ENCODE measurements around the gene PRSS22.

The PRSS22 gene

GRCh38 chr16:2827831-2828520 lies 30.0 kb downstream of the PRSS22 start:
- FAIRE-seq = no peak

GRCh38 chr16:2827374-2827791 lies 30.6 kb downstream of the PRSS22 start:
- FAIRE-seq = no peak

GRCh38 chr16:2826591-2827373 lies 31.2 kb downstream of the PRSS22 start:
- no peak for FAIRE-seq

- no peak for FAIRE-seq
These were observed 32.1 kb downstream of the PRSS22 start for GRCh38 chr16:2825906-2826305.

GRCh38 chr16:2825049-2825742 lies 32.8 kb downstream of the PRSS22 start:
- FAIRE-seq = no peak

GRCh38 chr16:2824626-2825025 lies 33.3 kb downstream of the PRSS22 start:
- FAIRE-seq = no peak

GRCh38 chr16:2822496-2822895 lies 35.5 kb downstream of the PRSS22 start:
- no peak for FAIRE-seq

GRCh38 chr16:2822158-2822495 lies 35.8 kb downstream of the PRSS22 start:
- no peak for FAIRE-seq

- FAIRE-seq = no peak
These were observed 36.3 kb downstream of the PRSS22 start for GRCh38 chr16:2821487-2822157.

- FAIRE-seq = no peak
These were observed 37.0 kb downstream of the PRSS22 start for GRCh38 chr16:2820836-2821486.

GRCh38 chr16:2819939-2820835 lies 37.8 kb downstream of the PRSS22 start:
- no peak for FAIRE-seq

- no peak for FAIRE-seq
These were observed 38.6 kb downstream of the PRSS22 start for GRCh38 chr16:2819179-2819938.

GRCh38 chr16:2818272-2818876 lies 39.6 kb downstream of the PRSS22 start:
- FAIRE-seq = no peak

- FAIRE-seq = no peak
These were observed 40.4 kb downstream of the PRSS22 start for GRCh38 chr16:2817340-2818271.

GRCh38 chr16:2816751-2817339 lies 41.1 kb downstream of the PRSS22 start, which contains the start of gene PRSS21:
Gene PRSS21 (plus strand): TSS chr16:2817237. CDS start chr16:2817269, 32 bp downstream.
- FAIRE-seq = no peak

GRCh38 chr16:2815299-2815771 lies 42.6 kb downstream of the PRSS22 start:
- no peak for FAIRE-seq

- no peak for FAIRE-seq
These were observed 43.2 kb downstream of the PRSS22 start for GRCh38 chr16:2814551-2815298.

- FAIRE-seq = no peak
These were observed 44.2 kb downstream of the PRSS22 start for GRCh38 chr16:2813771-2814221.
